Adrenal gland (tissue), 5 donors: ENCODE data around the gene POLR3E.

Source experiments
- POLR2A ChIP-seq, 2 donors: fragments of 450-650 bp; IDR thresholded peaks; one replicate each; pipeline ENCODE4 v1.6.1; 2017; ENCODE audit warnings: antibody characterized with exemption in 2 of 2, mild to moderate bottlenecking in 2 of 2, moderate library complexity in 1 of 2
- TF ChIP-seq, protein P1 (sequence below), 6 experiments: fragments of 450-650 bp in 4 of 6; fragments of 200-600 bp in 2 of 6; sonication (generic) in 1 of 6; IDR thresholded peaks; 1 replicate in 5 of 6; 2 replicates in 1 of 6; pipeline versions ENCODE4 v1.5.1 to v1.8.0; 2016 to 2021; ENCODE audit warnings: antibody characterized with exemption in 6 of 6, mild to moderate bottlenecking in 2 of 6, moderate library complexity in 1 of 6
- donor health status: DM: no; HTN: no; CAD: no.

- no peak for TF ChIP-seq POLR2A (IDR thresholded peaks at IDR 0.05)
- TF ChIP-seq, protein P1, sequence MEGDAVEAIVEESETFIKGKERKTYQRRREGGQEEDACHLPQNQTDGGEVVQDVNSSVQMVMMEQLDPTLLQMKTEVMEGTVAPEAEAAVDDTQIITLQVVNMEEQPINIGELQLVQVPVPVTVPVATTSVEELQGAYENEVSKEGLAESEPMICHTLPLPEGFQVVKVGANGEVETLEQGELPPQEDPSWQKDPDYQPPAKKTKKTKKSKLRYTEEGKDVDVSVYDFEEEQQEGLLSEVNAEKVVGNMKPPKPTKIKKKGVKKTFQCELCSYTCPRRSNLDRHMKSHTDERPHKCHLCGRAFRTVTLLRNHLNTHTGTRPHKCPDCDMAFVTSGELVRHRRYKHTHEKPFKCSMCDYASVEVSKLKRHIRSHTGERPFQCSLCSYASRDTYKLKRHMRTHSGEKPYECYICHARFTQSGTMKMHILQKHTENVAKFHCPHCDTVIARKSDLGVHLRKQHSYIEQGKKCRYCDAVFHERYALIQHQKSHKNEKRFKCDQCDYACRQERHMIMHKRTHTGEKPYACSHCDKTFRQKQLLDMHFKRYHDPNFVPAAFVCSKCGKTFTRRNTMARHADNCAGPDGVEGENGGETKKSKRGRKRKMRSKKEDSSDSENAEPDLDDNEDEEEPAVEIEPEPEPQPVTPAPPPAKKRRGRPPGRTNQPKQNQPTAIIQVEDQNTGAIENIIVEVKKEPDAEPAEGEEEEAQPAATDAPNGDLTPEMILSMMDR (IDR thresholded peaks at IDR 0.05): no peak
Measured at GRCh38 chr16:22284637-22285036, 12.6 kb upstream of the POLR3E start.
